LNCAP (cell line): ENCODE results near the gene ZNF268.

Experiments used
- CTCF ChIP-seq: fragments of 450-650 bp; IDR thresholded peaks from 2 replicates; pipeline ENCODE4 v1.5.1; 2017; ENCODE audit warnings: mild to moderate bottlenecking

The ZNF268 gene

GRCh38 chr12:133227281-133227852 lies 46.1 kb downstream of the ZNF268 start:
- no peak for TF ChIP-seq CTCF

- TF ChIP-seq CTCF: no peak
Measured at GRCh38 chr12:133231001-133231400, 49.7 kb downstream of the ZNF268 start.

- no peak for TF ChIP-seq CTCF
Measured at GRCh38 chr12:133233006-133233405, 51.7 kb downstream of the ZNF268 start.

GRCh38 chr12:133233993-133234564 lies 52.8 kb downstream of the ZNF268 start:
- TF ChIP-seq CTCF: no peak

- TF ChIP-seq CTCF: no peak
Measured at GRCh38 chr12:133234971-133235370, 53.7 kb downstream of the ZNF268 start.

GRCh38 chr12:133235401-133236112 lies 54.3 kb downstream of the ZNF268 start, which contains the start of gene ANHX:
Gene ANHX, minus strand, starts transcription at chr12:133235877. Its CDS starts 1,521 bp downstream, at chr12:133234356.
- no peak for TF ChIP-seq CTCF

GRCh38 chr12:133236144-133236543 lies 54.8 kb downstream of the ZNF268 start:
- TF ChIP-seq CTCF: no peak
